ENCODE measurements around the gene DAG1. TPM values are rescaled to one million over a fixed set of nuclear protein-coding genes. Genes with fewer than 3 reads are reported as not detected.

Gene DAG1
- total RNA-seq, result 165 TPM

DNA sequence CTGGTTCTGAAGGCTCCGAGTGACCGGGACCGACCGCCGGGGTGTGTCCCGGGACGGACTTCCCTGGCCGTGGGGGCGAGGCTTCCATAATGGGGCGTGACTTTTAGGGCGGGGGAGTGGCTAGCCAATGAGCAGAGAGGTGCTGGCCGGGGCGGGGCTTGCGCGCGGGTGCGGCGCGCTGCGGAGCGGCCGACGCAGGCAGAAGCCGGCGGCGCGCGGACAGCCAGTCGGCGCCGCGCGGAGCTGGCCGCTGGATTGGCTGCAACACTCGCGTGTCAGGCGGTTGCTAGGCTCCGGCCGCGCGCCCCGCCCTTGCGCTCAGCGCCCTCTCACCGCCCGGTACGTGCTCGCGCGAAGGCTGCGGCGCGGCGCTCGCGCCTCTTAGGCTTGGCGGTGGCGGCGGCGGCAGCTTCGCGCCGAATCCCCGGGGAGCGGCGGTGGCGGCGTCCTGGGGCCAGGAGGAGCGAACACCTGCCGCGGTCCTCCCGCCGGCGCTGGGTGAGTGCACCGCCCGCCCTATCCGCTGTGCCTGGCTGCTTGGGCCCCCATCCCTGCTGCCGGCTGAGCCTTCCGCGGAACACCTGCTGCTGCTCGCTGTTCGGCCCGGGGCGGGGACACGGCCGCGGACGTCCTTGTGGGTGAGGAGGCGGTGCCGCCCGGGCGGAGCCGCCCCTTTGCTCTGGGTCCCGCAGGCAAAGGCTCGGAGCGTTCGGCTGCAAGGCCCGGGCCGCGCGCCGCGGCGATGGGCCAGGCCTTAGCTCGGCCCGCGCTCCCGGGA, at the start of gene DAG1:
DAG1 (plus strand) TSS at position 332 of the 778 bp plus-strand sequence. CDS start 40,268 bp downstream, outside the sequence.
- DNase-seq (ENCODE audit: low spot score) (peak; percentile 100), ATAC-seq (peak; percentile 97)
- intact Hi-C loops (cut with DNase I), result loop anchor here (5.0 to 10.0 kb wide), 2 partner anchors 65 to 653 kb away; no protein-coding TSS in a partner anchor

DNA sequence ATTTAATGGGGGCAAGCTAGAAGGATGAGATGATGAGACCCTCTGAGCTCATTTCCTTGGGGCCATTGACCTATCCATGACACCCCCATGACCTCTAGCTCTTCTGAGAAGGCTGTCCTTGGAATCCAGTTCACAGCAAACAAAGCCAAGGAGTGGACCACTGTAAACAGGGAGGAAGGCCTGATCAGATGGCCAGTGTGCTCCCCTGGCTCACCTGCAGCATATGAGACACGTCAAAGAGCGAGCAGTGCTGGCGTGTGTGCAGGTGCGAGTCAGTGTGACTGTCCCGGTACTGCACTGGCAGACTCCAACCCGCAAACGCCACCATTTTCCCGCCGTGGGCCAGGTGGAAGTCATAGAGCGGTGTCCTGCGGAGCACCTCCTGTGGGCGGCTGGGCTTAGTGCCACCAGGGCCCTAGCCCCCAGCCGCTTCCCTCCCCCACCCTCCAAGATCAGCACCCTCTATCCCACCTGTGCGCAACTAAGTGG, 48.1 kb upstream of the DAG1 start:
- ATAC-seq (peak; percentile 6), DNase-seq (ENCODE audit: low spot score) (no peak)
- intact Hi-C loops (cut with DNase I), result no loop called here

DNA sequence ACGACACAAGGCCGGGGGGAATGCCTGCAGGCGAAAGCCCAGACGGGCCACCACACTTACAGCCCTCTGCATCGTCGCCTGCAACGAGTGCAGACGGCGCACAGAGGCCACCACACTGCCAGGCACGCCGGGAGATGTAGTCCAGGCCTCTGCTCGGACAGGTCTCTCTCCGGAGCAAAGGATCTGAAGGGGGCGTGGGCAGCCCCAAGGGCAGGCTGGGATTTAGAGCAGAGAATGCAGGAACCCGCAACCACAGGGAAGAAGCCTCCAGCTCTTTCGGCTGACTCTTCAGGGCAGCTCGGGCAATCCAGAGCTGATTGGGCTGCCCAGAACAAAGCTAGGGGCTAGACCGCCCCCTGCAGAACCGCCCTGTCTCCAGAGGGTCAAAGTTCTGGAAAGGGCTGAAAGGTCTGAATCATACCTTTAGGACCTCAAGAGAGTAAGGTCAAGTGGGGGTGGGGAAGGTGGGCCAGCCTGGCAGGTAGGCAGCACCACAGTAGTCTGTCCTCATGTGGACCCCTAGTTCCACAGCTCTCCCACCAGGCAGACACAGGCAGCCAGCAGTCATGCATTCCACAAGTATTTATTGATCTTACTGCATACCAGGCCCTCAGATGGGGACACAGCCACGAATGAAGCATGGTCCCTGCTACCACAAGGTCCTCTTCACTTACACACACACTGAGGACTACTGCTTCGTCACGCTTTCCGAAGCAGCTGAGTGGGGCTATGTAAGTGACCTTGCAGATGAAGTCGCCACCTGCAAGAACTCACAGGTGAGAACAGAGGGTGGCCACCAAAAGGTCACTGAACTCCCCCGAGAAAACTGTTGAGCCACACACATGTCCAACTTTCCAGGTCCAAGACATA, 47.5 kb upstream of the DAG1 start, which contains the start of gene AMT:
AMT (minus strand) TSS at position 95 of the 870 bp plus-strand sequence; CDS start at position 72, 23 bp downstream.
- peak; percentile 74 for ATAC-seq
- DNase-seq (ENCODE audit: low spot score), result no peak
- intact Hi-C loops (cut with DNase I), result no loop called here

DNA sequence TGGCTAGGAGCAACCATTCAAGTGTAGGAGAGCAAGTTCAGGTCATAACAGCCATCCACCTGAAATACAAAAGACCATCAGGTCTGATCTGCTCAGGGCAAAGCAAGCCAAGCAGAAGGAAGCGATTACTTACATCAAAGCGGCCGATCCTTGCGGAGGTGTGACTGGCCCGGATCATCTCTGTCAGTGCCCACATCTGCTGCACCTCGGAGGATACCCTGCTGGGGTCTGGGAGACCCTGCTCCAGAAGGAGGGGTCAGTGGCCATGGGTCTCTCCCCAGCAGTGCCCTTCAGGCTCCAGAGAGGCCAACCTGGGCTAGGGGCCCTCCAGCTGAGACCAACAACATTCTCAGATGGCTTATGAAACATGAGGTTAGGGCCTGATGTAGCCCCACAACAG, 45.3 kb upstream of the DAG1 start:
- DNase-seq (ENCODE audit: low spot score), result no peak
- intact Hi-C loops (cut with DNase I), result no loop called here
- no peak for ATAC-seq

DNA sequence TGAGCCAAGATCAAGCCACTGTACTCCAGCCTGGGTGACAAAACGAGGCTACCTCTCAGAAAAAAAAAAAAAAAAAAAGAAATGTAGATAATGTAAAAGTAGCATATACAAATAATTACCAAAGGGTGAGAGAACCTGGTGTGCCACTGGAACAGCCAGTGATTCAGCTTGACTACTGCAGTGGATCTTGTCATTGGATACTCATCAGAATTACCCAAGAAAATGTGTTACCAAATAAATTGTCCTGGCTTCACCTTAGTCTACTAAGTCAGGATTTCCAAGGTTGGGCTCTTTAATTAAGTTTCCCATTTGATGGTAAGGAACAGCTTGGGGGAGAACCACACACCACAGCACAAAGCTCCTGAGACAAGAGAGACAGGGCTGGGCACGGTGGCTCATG, 42.5 kb upstream of the DAG1 start:
- DNase-seq (ENCODE audit: low spot score) (no peak), ATAC-seq (no peak)
- intact Hi-C loops (cut with DNase I), result no loop called here

- intact Hi-C loops (cut with DNase I), result no loop called here
- ATAC-seq (no peak), DNase-seq (ENCODE audit: low spot score) (no peak)
Measured at GRCh38 chr3:49428752-49429080, 41.4 kb upstream of the DAG1 start.

- intact Hi-C loops (cut with DNase I), result no loop called here
- ATAC-seq (no peak), DNase-seq (ENCODE audit: low spot score) (no peak)
Measured at GRCh38 chr3:49434731-49435130, 35.3 kb upstream of the DAG1 start.

- DNase-seq (ENCODE audit: low spot score) (no peak), ATAC-seq (no peak)
- intact Hi-C loops (cut with DNase I), result no loop called here
Measured at GRCh38 chr3:49445391-49445790, 24.7 kb upstream of the DAG1 start.

DNA sequence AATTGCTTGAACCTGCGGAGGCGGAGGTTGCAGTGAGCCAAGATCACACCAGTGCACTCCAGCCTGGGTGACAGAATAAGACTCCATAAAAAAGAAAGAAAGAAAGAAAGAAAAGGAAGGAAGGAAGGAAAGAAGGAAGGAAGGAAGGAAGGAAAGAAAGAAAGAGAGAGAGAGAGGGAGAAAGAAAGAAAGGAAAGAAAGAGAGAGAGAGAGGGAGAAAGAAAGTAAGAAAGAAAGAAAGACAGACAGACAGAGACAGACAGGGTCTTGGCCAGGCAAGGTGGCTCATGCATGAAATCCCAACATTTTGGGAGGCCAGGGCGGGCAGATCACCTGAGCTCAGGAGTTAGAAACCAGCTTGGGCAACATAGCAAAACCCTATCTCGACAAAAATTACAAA, 16.4 kb upstream of the DAG1 start:
- intact Hi-C loops (cut with DNase I), result loop anchor here (10.0 kb wide), 1 partner anchor 279 kb away; the partner anchor contains the start of gene KLHDC8B
- ATAC-seq (no peak), DNase-seq (ENCODE audit: low spot score) (no peak)

GRCh38 chr3:49454458-49454857, 15.6 kb upstream of the DAG1 start:
- peak; percentile 56 for ATAC-seq
- intact Hi-C loops (cut with DNase I), result loop anchor here (10.0 kb wide), 1 partner anchor 280 kb away; the partner anchor contains the start of gene KLHDC8B

DNA sequence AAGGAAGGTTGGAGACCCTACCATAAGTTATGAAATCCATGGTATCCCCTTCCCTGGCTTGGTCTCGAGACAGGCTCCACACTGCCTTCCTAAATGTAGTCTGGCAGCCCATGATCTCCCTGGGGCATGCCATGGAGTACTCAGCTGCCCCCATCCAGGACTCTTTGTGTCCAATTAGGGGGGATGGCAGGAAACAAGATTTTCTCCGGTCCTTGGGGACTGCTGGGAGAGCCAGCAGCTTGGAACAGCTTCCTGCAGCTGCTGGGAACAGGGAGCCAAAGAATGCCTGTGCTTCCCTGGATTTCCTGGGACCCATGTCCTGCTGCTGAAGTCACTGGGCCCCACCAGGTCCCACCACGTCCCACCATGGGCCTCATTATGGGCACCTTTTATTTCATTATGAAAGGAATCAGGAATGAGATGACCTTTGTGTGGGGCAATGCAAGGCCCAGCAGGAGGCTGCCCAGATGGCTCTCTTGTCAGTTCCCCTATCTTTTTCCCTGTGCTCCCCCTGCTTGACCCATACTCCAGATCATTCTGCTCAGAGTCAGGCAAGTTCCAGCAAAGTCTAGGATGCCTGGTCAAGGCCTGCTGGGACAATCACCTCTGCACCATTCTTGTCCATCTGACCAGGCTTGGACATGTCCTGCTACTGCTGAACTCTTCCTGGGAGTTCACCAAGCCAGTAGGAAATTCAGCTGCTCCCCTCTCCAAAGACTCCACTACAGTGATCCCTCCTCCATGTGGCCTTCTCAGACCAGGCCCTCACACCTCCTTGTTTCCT, 15.0 kb upstream of the DAG1 start:
- intact Hi-C loops (cut with DNase I), result loop anchor here (10.0 kb wide), 1 partner anchor 280 kb away; the partner anchor contains the start of gene KLHDC8B
- DNase-seq (ENCODE audit: low spot score) (no peak), ATAC-seq (peak; percentile 43)

More at GRCh38 chr3:49454458-49454857, 15.6 kb upstream of the DAG1 start:
- no peak for DNase-seq (ENCODE audit: low spot score)

- intact Hi-C loops (cut with DNase I), result loop anchor here (10.0 kb wide), 1 partner anchor 282 kb away; the partner anchor contains the start of gene KLHDC8B
- DNase-seq (ENCODE audit: low spot score) (no peak), ATAC-seq (no peak)
Measured at GRCh38 chr3:49456466-49456865, 13.6 kb upstream of the DAG1 start.

- intact Hi-C loops (cut with DNase I), result no loop called here
- no peak for ATAC-seq
- DNase-seq (ENCODE audit: low spot score), result no peak
Measured at GRCh38 chr3:49460188-49460890, 9.7 kb upstream of the DAG1 start.

- intact Hi-C loops (cut with DNase I), result no loop called here
- no peak for DNase-seq (ENCODE audit: low spot score)
- ATAC-seq, result no peak
Measured at GRCh38 chr3:49460956-49461355, 9.1 kb upstream of the DAG1 start.

DNA sequence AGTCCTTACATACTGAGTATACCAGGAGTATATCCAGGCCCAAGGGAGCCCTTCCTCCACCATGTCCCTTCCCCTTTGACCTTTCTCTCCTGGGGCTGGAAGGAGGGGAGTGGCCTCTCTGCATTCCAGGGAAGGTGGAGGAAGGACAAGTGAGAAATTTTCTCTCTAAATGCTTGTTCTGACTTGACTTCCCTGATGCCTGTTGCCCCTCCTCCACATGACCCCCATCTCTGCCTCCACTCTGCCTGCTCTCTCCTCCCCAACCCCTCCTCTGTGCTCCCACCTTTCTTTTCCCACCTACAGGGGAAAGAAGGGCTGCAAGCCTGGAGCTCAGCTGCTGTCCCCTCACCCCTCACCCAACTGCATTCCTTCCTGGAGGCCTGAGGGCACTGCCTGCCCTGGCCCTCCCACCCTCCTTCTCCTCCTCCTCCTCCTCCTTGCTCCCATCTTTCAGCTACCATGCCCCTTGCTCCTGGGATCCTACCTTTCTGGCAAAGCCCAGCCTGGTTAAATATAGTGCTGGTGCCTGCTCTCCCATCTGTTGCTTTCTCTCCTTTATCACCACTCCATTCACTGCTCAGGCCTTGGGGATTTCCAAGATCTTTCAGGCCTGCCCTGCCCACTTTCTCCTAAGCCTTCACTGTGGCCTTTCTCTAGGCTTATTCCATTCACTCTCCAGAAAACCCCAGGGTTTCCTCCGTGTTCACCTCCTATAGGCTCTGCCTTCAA, 8.5 kb upstream of the DAG1 start:
- DNase-seq (ENCODE audit: low spot score) (no peak), ATAC-seq (no peak)
- intact Hi-C loops (cut with DNase I), result no loop called here

GRCh38 chr3:49462222-49462621, 7.8 kb upstream of the DAG1 start:
- DNase-seq (ENCODE audit: low spot score), result no peak
- ATAC-seq, result no peak
- intact Hi-C loops (cut with DNase I), result no loop called here

DNA sequence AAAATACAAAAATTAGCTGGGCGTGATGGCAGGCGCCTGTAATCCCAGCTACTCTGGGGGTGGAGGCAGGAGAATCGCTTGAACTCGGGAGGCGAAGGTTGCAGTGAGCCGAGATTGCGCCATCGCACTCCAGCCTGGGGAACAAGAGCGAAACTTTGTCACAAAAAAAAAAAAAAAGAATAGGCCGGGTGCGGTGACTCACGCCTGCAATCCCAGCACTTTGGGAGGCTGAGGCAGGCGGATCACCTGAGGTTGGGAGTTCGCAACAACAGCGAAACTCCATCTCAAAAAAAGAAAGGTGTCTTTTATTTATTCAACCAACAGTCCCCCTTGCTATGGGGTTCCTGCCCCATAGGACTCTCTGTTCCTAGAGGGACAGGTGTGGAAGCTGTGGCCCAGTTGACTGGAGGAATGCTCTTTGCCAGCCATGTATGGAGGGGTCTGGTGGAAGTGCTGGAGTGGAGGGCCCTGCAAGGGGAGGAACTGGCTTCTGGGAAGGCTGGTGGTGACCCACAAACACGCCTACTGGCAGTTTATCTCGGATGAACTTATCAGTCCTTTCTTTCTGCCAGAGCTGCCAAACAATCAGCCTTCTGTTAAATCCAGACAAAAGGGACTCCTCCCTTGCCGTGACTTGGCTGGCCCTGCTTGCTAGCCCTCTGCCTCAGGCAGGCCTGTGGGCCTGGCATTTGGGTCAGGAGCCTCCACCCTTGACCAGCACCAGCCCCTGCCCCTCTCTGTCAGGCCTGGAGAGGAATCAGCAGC, 4.6 kb upstream of the DAG1 start:
- no peak for ATAC-seq
- no peak for DNase-seq (ENCODE audit: low spot score)
- intact Hi-C loops (cut with DNase I), result no loop called here
